Endothelial cell (in vitro differentiated cells): ENCODE data around the gene ITGAV. TPM values are rescaled to one million over a fixed set of nuclear protein-coding genes. Genes with fewer than 3 reads are reported as not detected.

Experiments used
- DNase-seq: peaks from one replicate; pipeline ENCODE4 v3.0.0; 2021; ENCODE audit warnings: low spot score
- H3K27ac Mint-ChIP-seq: one replicate; pipeline ENCODE4 v1.8.0; 2021; ENCODE audit warnings: mixed read lengths, inconsistent platforms; ENCODE audit not compliant: unreplicated experiment
- H3K27me3 Mint-ChIP-seq: one replicate; pipeline ENCODE4 v1.8.0; 2021; ENCODE audit warnings: mild to moderate bottlenecking, moderate library complexity, mixed read lengths, inconsistent platforms; ENCODE audit not compliant: unreplicated experiment
- H3K36me3 Mint-ChIP-seq: one replicate; pipeline ENCODE4 v1.8.0; 2021; ENCODE audit warnings: mild to moderate bottlenecking, low read depth, mixed read lengths, inconsistent platforms; ENCODE audit not compliant: unreplicated experiment
- H3K4me1 Mint-ChIP-seq: one replicate; pipeline ENCODE4 v1.8.0; 2021; ENCODE audit warnings: mild to moderate bottlenecking, mixed read lengths, inconsistent platforms; ENCODE audit not compliant: unreplicated experiment
- H3K4me3 Mint-ChIP-seq: one replicate; pipeline ENCODE4 v1.8.0; 2021; ENCODE audit warnings: mild to moderate bottlenecking, mixed read lengths, inconsistent platforms; ENCODE audit not compliant: unreplicated experiment
- H3K9me3 Mint-ChIP-seq: one replicate; pipeline ENCODE4 v1.8.0; 2021; ENCODE audit warnings: mixed read lengths, inconsistent platforms; ENCODE audit not compliant: unreplicated experiment
- CTCF ChIP-seq: fragments of 200-600 bp; sonication (generic); IDR thresholded peaks from one replicate; pipeline ENCODE4 v1.5.0; 2021; ENCODE audit warnings: antibody characterized with exemption; ENCODE audit not compliant: unreplicated experiment
- total RNA-seq: library from RNA; stranded (reverse); fragmentation: NEBNext Ultra II Directional; extraction: Animal tissue kit (Norgen Biotek cat#: 25700); gene quantifications from one replicate; pipeline ENCODE4 v1.2.1, GENCODE V29; 2021; ENCODE audit not compliant: unreplicated experiment

Gene ITGAV
- total RNA-seq, 1 donor from 2014 or later, result 154 TPM

GRCh38 chr2:186724736-186725135 is 134.9 kb downstream of the ITGAV start:
- TF ChIP-seq CTCF, result no peak
- DNase-seq, result no peak
- no peak overlapping the region for H3K4me3 Mint-ChIP-seq
- H3K9me3 Mint-ChIP-seq, result no peaks in the 10 kb centered on the region
- H3K27me3 Mint-ChIP-seq, result no peaks in the 10 kb centered on the region
- peaks cover 4% of the 10 kb centered on the region for H3K4me1 Mint-ChIP-seq
- H3K27ac Mint-ChIP-seq, result no peak overlapping the region
- no peaks in the 10 kb centered on the region for H3K36me3 Mint-ChIP-seq

- no peak for DNase-seq
- H3K27me3 Mint-ChIP-seq, result no peaks in the 10 kb centered on the region
- H3K9me3 Mint-ChIP-seq, result no peaks in the 10 kb centered on the region
- no peak overlapping the region for H3K27ac Mint-ChIP-seq
- H3K36me3 Mint-ChIP-seq, result no peaks in the 10 kb centered on the region
- H3K4me1 Mint-ChIP-seq, result peaks cover 4% of the 10 kb centered on the region
- H3K4me3 Mint-ChIP-seq, result no peak overlapping the region
- TF ChIP-seq CTCF, result no peak
Measured at GRCh38 chr2:186725783-186726182, 135.9 kb downstream of the ITGAV start.

GRCh38 chr2:186726938-186727337 is 137.1 kb downstream of the ITGAV start:
- no peak for TF ChIP-seq CTCF
- DNase-seq, result no peak
- Mint-ChIP-seq H3K27ac (no peak overlapping the region), H3K36me3 (peaks cover 9% of the 10 kb centered on the region), H3K27me3 (no peaks in the 10 kb centered on the region), H3K4me1 (peaks cover 4% of the 10 kb centered on the region), H3K4me3 (no peak overlapping the region), H3K9me3 (no peaks in the 10 kb centered on the region)

- Mint-ChIP-seq H3K27ac (no peak overlapping the region), H3K36me3 (peaks cover 26% of the 10 kb centered on the region), H3K9me3 (peaks cover 6% of the 10 kb centered on the region), H3K4me3 (no peak overlapping the region), H3K4me1 (peaks cover 4% of the 10 kb centered on the region), H3K27me3 (no peaks in the 10 kb centered on the region)
- no peak for DNase-seq
- TF ChIP-seq CTCF, result no peak
Measured at GRCh38 chr2:186728631-186729030, 138.8 kb downstream of the ITGAV start.

Other genes starting within 250 kb of the ITGAV start
- gene ZC3H15, start 103.8 kb upstream of the ITGAV start, total RNA-seq, result 46.8 TPM
- gene FAM171B, start 104.0 kb downstream of the ITGAV start, total RNA-seq, result 21.5 TPM